ENCODE measurements around the gene CAMTA2. TPM values are rescaled to one million over a fixed set of nuclear protein-coding genes. Genes with fewer than 3 reads are reported as not detected.
A peak's percentile ranks its signal among the peaks of the same experiment; 100 is the strongest.

CAMTA2 gene
- total and polyA plus RNA-seq, 4 donors: 7.8 to 17.6 (median 12.0) TPM

GRCh38 chr17:4944554-4945175, 42.8 kb downstream of the CAMTA2 start:
- H3K4me1 ChIP-seq (ENCODE audit: control insufficient read depth in 4 of 4, insufficient read depth in 4 of 4, low read length in 3 of 4): peaks cover 5 to 54% (median 42%) of the 10 kb centered on the region in 4 donors
- WGBS: 63% methylated on average over 8 of the region's 8 CpGs
- peak overlapping the region; percentile 65 to 73 for H3K27ac ChIP-seq (ENCODE audit: low read depth in 1 of 2, low read length in 2 of 2)
- H3K4me3 ChIP-seq (ENCODE audit: low read depth in 1 of 3, low read length in 3 of 3): no peak overlapping the region
- DNase-seq (ENCODE audit: low spot score): no peak
- H3K27me3 ChIP-seq (ENCODE audit: control insufficient read depth in 4 of 4, insufficient read depth in 4 of 4, low read length in 3 of 4): no peaks in the 10 kb centered on the region
- peaks cover 6 to 26% (median 12%) of the 10 kb centered on the region in 4 donors for H3K36me3 ChIP-seq (ENCODE audit: control insufficient read depth in 4 of 4, insufficient read depth in 3 of 4, low read depth in 1 of 4, low read length in 3 of 4)
- TF ChIP-seq FOXA2 (IDR thresholded peaks at IDR 0.05) (no peak), FOXA1 (IDR thresholded peaks at IDR 0.05) (no peak), JUND (IDR thresholded peaks at IDR 0.05) (no peak), GABPA (IDR thresholded peaks at IDR 0.05 in 1 of 2, conservative IDR thresholded peaks at IDR 0.05 in 1 of 2) (no peak), RAD21 (IDR thresholded peaks at IDR 0.05) (no peak), EGR1 (IDR thresholded peaks at IDR 0.05; ENCODE audit: low read depth in 2 of 2) (no peak), NR2F2 (IDR thresholded peaks at IDR 0.05) (no peak), TAF1 (conservative IDR thresholded peaks at IDR 0.05) (no peak), ATF3 (IDR thresholded peaks at IDR 0.05) (no peak), SP1 (IDR thresholded peaks at IDR 0.05) (no peak), REST (IDR thresholded peaks at IDR 0.05) (no peak), HNF4G (IDR thresholded peaks at IDR 0.05) (no peak), HNF4A (conservative IDR thresholded peaks at IDR 0.05) (no peak), CTCF (IDR thresholded peaks at IDR 0.05; ENCODE audit: low read depth, low read length, missing input control) (no peak), YY1 (IDR thresholded peaks at IDR 0.05) (no peak), MAX (IDR thresholded peaks at IDR 0.05) (no peak), RXRA (IDR thresholded peaks at IDR 0.05) (no peak), ZBTB33 (IDR thresholded peaks at IDR 0.05) (no peak)
- H3K9ac ChIP-seq (ENCODE audit: low read depth in 1 of 2, low read length in 2 of 2): peak overlapping the region in 1 of 2 donors; percentile 1
- H3K9me3 ChIP-seq (ENCODE audit: control insufficient read depth in 4 of 4, low read length in 3 of 4): no peaks in the 10 kb centered on the region

All from liver (tissue), 9 donors.